NCI-H146 treated with DMSO at 0.1 percent for 48 hours (cell line): ENCODE results near the gene PRRC2B.

Experiments used
- DNase-seq: peaks from one replicate; lab custom pipeline; 2025; ENCODE audit not compliant: unreplicated experiment; lab: John Stamatoyannopoulos, UW

Gene PRRC2B

GRCh38 chr9:131484560-131485185 lies 90.8 kb downstream of the PRRC2B start:
- no peak for DNase-seq

GRCh38 chr9:131485206-131485605 lies 91.3 kb downstream of the PRRC2B start:
- no peak for DNase-seq

- DNase-seq: peak; percentile 39
These were observed 92.0 kb downstream of the PRRC2B start for GRCh38 chr9:131485728-131486422.

GRCh38 chr9:131487001-131487400 lies 93.1 kb downstream of the PRRC2B start:
- DNase-seq: no peak

- no peak for DNase-seq
These were observed 93.7 kb downstream of the PRRC2B start for GRCh38 chr9:131487621-131488031.

- no peak for DNase-seq
These were observed 96.6 kb downstream of the PRRC2B start for GRCh38 chr9:131490514-131490913.

- DNase-seq: no peak
These were observed 97.3 kb downstream of the PRRC2B start for GRCh38 chr9:131491001-131491710.

GRCh38 chr9:131492070-131492469 lies 98.2 kb downstream of the PRRC2B start:
- DNase-seq: no peak

GRCh38 chr9:131494296-131494870 lies 100.5 kb downstream of the PRRC2B start:
- no peak for DNase-seq

- no peak for DNase-seq
These were observed 101.9 kb downstream of the PRRC2B start for GRCh38 chr9:131495785-131496184.

GRCh38 chr9:131496844-131497405 lies 103.0 kb downstream of the PRRC2B start:
- no peak for DNase-seq

GRCh38 chr9:131499254-131499767 lies 105.4 kb downstream of the PRRC2B start:
- no peak for DNase-seq

- DNase-seq: no peak
These were observed 106.5 kb downstream of the PRRC2B start for GRCh38 chr9:131500377-131500776.

GRCh38 chr9:131500939-131501541 lies 107.2 kb downstream of the PRRC2B start:
- DNase-seq: no peak

GRCh38 chr9:131502781-131503625 lies 109.1 kb downstream of the PRRC2B start, which contains the start of gene POMT1:
Gene POMT1, plus strand, starts transcription at chr9:131502918. Its CDS starts 1,301 bp downstream, at chr9:131504219.
- DNase-seq: peak; percentile 64

GRCh38 chr9:131503626-131504465 lies 110.0 kb downstream of the PRRC2B start:
- DNase-seq: no peak

- DNase-seq: no peak
These were observed 111.1 kb downstream of the PRRC2B start for GRCh38 chr9:131505012-131505411.

- DNase-seq: no peak
These were observed 117.5 kb downstream of the PRRC2B start for GRCh38 chr9:131511416-131511815.

- DNase-seq: no peak
These were observed 118.0 kb downstream of the PRRC2B start for GRCh38 chr9:131511880-131512279.
